WTC11 (cell line): ENCODE data around the gene NADK2. TPM values are rescaled to one million over a fixed set of nuclear protein-coding genes. Genes with fewer than 3 reads are reported as not detected.
A peak's percentile ranks its signal among the peaks of the same experiment; 100 is the strongest.

ENCODE experiments used
- ATAC-seq: fragments of 200-7000 bp; cut with Tn5 transposase; 2 replicates; pipeline ENCODE4 v1.10.0; 2021; ENCODE audit warnings: mild to moderate bottlenecking, moderate library complexity
- CTCF ChIA-PET: fragments of 300-600 bp; sonication (Branson Sonifier 250); formaldehyde crosslinking; loops from one replicate; lab custom pipeline; 2021; ENCODE audit warnings: antibody characterized with exemption; lab: Charles Lee
- POLR2A ChIA-PET: fragments of 350-600 bp; sonication (Branson Sonifier 250); formaldehyde crosslinking; loops from one replicate; lab custom pipeline; 2021; ENCODE audit warnings: antibody characterized with exemption; lab: Charles Lee
- DNase-seq: peaks from one replicate; pipeline ENCODE4 v3.0.0; 2021; ENCODE audit warnings: low spot score
- H3K27ac Mint-ChIP-seq: 2 replicates; pipeline ENCODE4 v1.8.0; 2021; ENCODE audit warnings: mixed read lengths
- H3K27me3 Mint-ChIP-seq: 2 replicates; pipeline ENCODE4 v1.8.0; 2021; ENCODE audit warnings: low read depth, mild to moderate bottlenecking, moderate library complexity, mixed read lengths
- H3K36me3 Mint-ChIP-seq: 2 replicates; pipeline ENCODE4 v1.8.0; 2021; ENCODE audit warnings: mixed read lengths
- H3K4me1 Mint-ChIP-seq: 2 replicates; pipeline ENCODE4 v1.8.0; 2022; ENCODE audit warnings: mixed read lengths
- H3K4me3 Mint-ChIP-seq: 2 replicates; pipeline ENCODE4 v1.8.0; 2021; ENCODE audit warnings: mild to moderate bottlenecking, moderate library complexity, mixed read lengths
- H3K9me3 Mint-ChIP-seq: 2 replicates; pipeline ENCODE4 v1.8.0; 2021; ENCODE audit warnings: mixed read lengths
- ELF4 ChIP-seq: sonication (generic); formaldehyde crosslinking; IDR thresholded peaks from 2 replicates; pipeline ENCODE4 v1.8.1; 2022; ENCODE audit warnings: low read depth, mild to moderate bottlenecking, moderate library complexity, missing genetic modification reagents
- ESRRA ChIP-seq: sonication (generic); formaldehyde crosslinking; IDR thresholded peaks from 2 replicates; pipeline ENCODE4 v1.8.1; 2022; ENCODE audit warnings: mild to moderate bottlenecking, missing genetic modification reagents, borderline replicate concordance
- JAZF1 ChIP-seq: fragments of 250-450 bp; sonication (Bioruptor Pico); IDR thresholded peaks from 2 replicates; pipeline ENCODE4 v1.9.0; 2021; ENCODE audit warnings: moderate library complexity, mild to moderate bottlenecking, inconsistent platforms
- NFE2L1 ChIP-seq: sonication (generic); formaldehyde crosslinking; IDR thresholded peaks from 2 replicates; pipeline ENCODE4 v1.8.1; 2023; ENCODE audit warnings: missing genetic modification reagents
- OVOL2 ChIP-seq: fragments of 250-450 bp; sonication (Bioruptor Pico); IDR thresholded peaks from 2 replicates; pipeline ENCODE4 v1.9.0; 2021; ENCODE audit warnings: mild to moderate bottlenecking, borderline replicate concordance
- RELA ChIP-seq: sonication (generic); formaldehyde crosslinking; IDR thresholded peaks from 2 replicates; pipeline ENCODE4 v1.8.1; 2022; ENCODE audit warnings: missing genetic modification reagents, mild to moderate bottlenecking, borderline replicate concordance
- SMAD3 ChIP-seq: sonication (generic); formaldehyde crosslinking; IDR thresholded peaks from 2 replicates; pipeline ENCODE4 v1.8.0; 2022; ENCODE audit warnings: missing genetic modification reagents, mild to moderate bottlenecking, borderline replicate concordance
- SMAD4 ChIP-seq: sonication (generic); formaldehyde crosslinking; IDR thresholded peaks from 2 replicates; pipeline ENCODE4 v1.8.0; 2022; ENCODE audit warnings: mild to moderate bottlenecking, missing genetic modification reagents
- TP53 ChIP-seq: sonication (generic); formaldehyde crosslinking; IDR thresholded peaks from 2 replicates; pipeline ENCODE4 v1.8.1; 2023; ENCODE audit warnings: mild to moderate bottlenecking, missing genetic modification reagents
- ZNF138 ChIP-seq: sonication (generic); formaldehyde crosslinking; conservative IDR thresholded peaks from 2 replicates; pipeline ENCODE4 v1.8.1; 2022; ENCODE audit warnings: mild to moderate bottlenecking, moderate library complexity, missing genetic modification reagents
- ZNF416 ChIP-seq: fragments of 250-450 bp; sonication (Bioruptor Pico); IDR thresholded peaks from 2 replicates; pipeline ENCODE4 v1.9.0; 2021; ENCODE audit warnings: mild to moderate bottlenecking, inconsistent platforms
- total RNA-seq: library from RNA; stranded (reverse); gene quantifications from 3 replicates; pipeline ENCODE4 v1.2.3, GENCODE V29; 2021
- TF ChIP-seq, protein P1 (sequence below): sonication (generic); formaldehyde crosslinking; IDR thresholded peaks from 2 replicates; pipeline ENCODE4 v1.8.1; 2023; ENCODE audit warnings: mild to moderate bottlenecking, missing genetic modification reagents, moderate library complexity
- TF ChIP-seq, protein P2 (sequence below): sonication (generic); formaldehyde crosslinking; IDR thresholded peaks from 2 replicates; pipeline ENCODE4 v1.8.0; 2023; ENCODE audit warnings: missing genetic modification reagents, mild to moderate bottlenecking, borderline replicate concordance
- TF ChIP-seq, protein P3 (sequence below): sonication (generic); formaldehyde crosslinking; IDR thresholded peaks from 2 replicates; pipeline ENCODE4 v1.8.0; 2023; ENCODE audit warnings: mild to moderate bottlenecking, missing genetic modification reagents
- TF ChIP-seq, protein P4 (sequence below): sonication (generic); formaldehyde crosslinking; IDR thresholded peaks from 2 replicates; pipeline ENCODE4 v1.8.1; 2023; ENCODE audit warnings: mild to moderate bottlenecking, missing genetic modification reagents
- TF ChIP-seq, protein P5 (sequence below): sonication (generic); formaldehyde crosslinking; IDR thresholded peaks from 2 replicates; pipeline ENCODE4 v1.8.1; 2022; ENCODE audit warnings: missing genetic modification reagents, borderline replicate concordance
- TF ChIP-seq, protein P6 (sequence below): sonication (generic); formaldehyde crosslinking; IDR thresholded peaks from 2 replicates; pipeline ENCODE4 v1.8.1; 2023; ENCODE audit warnings: mild to moderate bottlenecking, missing genetic modification reagents
- TF ChIP-seq, protein P7 (sequence below): fragments of 250-450 bp; sonication (Bioruptor Pico); conservative IDR thresholded peaks from 2 replicates; pipeline ENCODE4 v1.9.0; 2021; ENCODE audit warnings: mild to moderate bottlenecking

The NADK2 gene
- total RNA-seq, 1 experiment from 2014 or later, result 11.7 TPM

DNA sequence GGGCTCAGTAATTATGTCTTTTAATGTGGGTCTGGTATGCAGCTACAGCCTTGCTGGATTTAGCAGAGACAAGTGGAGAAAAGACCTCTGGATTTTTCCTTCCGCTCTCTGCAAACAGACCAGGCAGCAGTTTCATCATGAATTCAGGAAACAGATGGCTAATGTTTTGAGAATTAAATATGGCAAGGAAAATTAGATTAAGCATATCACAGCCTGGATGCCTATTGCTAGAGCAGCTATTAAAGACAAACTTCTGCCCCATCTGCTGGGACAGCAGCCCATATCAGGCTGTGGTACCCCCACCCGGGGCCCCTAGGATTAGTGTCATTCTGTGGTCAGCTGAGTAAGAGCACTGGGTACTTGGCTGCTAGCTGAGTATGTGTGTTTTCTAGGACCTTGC, 83.6 kb downstream of the NADK2 start:
- TF ChIP-seq, protein P1, sequence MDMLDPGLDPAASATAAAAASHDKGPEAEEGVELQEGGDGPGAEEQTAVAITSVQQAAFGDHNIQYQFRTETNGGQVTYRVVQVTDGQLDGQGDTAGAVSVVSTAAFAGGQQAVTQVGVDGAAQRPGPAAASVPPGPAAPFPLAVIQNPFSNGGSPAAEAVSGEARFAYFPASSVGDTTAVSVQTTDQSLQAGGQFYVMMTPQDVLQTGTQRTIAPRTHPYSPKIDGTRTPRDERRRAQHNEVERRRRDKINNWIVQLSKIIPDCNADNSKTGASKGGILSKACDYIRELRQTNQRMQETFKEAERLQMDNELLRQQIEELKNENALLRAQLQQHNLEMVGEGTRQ (CRISPR knock-in tag), result no peak
- H3K4me3 Mint-ChIP-seq, result no peak overlapping the region
- H3K27me3 Mint-ChIP-seq, result no peaks in the 10 kb centered on the region
- H3K27ac Mint-ChIP-seq, result no peak overlapping the region
- H3K36me3 Mint-ChIP-seq, result peaks cover 50% of the 10 kb centered on the region
- no peaks in the 10 kb centered on the region for H3K9me3 Mint-ChIP-seq
- no peak for DNase-seq
- no peak for ATAC-seq
- CTCF ChIA-PET, result interaction anchor here (1.0 kb wide), 1 partner anchor 79 kb away, joined by 3 read pairs; no protein-coding TSS in a partner anchor
- POLR2A ChIA-PET, result no interaction called here
- peaks cover 5% of the 10 kb centered on the region for H3K4me1 Mint-ChIP-seq

DNA sequence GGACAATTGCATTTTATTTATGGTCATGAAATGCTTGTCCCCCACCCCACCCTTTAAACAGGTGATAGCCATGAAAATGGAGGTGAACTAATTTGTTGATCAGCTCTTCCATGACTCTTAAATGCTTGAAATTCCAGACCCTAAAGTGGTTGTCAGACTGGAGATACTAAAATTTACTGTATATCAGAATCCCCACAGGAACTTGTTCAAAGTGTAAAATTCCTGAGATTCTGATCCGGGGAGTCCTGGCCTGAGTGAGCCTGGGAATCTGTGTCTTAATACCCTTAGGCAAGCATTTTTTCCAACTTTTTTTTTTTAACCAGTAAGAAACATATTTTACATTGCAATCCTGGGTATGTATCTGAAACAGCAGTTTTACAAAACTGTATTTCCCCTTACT, 85.1 kb downstream of the NADK2 start:
- ChIA-PET CTCF (interaction anchor here (1.4 kb wide), 1 partner anchor 78 kb away, joined by 3 read pairs; no protein-coding TSS in a partner anchor), POLR2A (no interaction called here)
- TF ChIP-seq JAZF1, result no peak
- TF ChIP-seq, protein P2, sequence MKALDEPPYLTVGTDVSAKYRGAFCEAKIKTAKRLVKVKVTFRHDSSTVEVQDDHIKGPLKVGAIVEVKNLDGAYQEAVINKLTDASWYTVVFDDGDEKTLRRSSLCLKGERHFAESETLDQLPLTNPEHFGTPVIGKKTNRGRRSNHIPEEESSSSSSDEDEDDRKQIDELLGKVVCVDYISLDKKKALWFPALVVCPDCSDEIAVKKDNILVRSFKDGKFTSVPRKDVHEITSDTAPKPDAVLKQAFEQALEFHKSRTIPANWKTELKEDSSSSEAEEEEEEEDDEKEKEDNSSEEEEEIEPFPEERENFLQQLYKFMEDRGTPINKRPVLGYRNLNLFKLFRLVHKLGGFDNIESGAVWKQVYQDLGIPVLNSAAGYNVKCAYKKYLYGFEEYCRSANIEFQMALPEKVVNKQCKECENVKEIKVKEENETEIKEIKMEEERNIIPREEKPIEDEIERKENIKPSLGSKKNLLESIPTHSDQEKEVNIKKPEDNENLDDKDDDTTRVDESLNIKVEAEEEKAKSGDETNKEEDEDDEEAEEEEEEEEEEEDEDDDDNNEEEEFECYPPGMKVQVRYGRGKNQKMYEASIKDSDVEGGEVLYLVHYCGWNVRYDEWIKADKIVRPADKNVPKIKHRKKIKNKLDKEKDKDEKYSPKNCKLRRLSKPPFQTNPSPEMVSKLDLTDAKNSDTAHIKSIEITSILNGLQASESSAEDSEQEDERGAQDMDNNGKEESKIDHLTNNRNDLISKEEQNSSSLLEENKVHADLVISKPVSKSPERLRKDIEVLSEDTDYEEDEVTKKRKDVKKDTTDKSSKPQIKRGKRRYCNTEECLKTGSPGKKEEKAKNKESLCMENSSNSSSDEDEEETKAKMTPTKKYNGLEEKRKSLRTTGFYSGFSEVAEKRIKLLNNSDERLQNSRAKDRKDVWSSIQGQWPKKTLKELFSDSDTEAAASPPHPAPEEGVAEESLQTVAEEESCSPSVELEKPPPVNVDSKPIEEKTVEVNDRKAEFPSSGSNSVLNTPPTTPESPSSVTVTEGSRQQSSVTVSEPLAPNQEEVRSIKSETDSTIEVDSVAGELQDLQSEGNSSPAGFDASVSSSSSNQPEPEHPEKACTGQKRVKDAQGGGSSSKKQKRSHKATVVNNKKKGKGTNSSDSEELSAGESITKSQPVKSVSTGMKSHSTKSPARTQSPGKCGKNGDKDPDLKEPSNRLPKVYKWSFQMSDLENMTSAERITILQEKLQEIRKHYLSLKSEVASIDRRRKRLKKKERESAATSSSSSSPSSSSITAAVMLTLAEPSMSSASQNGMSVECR, result no peak
- TF ChIP-seq RELA, result no peak
- no peak for TF ChIP-seq ELF4 (CRISPR knock-in tag)
- TF ChIP-seq, protein P3, sequence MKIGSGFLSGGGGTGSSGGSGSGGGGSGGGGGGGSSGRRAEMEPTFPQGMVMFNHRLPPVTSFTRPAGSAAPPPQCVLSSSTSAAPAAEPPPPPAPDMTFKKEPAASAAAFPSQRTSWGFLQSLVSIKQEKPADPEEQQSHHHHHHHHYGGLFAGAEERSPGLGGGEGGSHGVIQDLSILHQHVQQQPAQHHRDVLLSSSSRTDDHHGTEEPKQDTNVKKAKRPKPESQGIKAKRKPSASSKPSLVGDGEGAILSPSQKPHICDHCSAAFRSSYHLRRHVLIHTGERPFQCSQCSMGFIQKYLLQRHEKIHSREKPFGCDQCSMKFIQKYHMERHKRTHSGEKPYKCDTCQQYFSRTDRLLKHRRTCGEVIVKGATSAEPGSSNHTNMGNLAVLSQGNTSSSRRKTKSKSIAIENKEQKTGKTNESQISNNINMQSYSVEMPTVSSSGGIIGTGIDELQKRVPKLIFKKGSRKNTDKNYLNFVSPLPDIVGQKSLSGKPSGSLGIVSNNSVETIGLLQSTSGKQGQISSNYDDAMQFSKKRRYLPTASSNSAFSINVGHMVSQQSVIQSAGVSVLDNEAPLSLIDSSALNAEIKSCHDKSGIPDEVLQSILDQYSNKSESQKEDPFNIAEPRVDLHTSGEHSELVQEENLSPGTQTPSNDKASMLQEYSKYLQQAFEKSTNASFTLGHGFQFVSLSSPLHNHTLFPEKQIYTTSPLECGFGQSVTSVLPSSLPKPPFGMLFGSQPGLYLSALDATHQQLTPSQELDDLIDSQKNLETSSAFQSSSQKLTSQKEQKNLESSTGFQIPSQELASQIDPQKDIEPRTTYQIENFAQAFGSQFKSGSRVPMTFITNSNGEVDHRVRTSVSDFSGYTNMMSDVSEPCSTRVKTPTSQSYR (CRISPR knock-in tag), result no peak
- TF ChIP-seq, protein P4, sequence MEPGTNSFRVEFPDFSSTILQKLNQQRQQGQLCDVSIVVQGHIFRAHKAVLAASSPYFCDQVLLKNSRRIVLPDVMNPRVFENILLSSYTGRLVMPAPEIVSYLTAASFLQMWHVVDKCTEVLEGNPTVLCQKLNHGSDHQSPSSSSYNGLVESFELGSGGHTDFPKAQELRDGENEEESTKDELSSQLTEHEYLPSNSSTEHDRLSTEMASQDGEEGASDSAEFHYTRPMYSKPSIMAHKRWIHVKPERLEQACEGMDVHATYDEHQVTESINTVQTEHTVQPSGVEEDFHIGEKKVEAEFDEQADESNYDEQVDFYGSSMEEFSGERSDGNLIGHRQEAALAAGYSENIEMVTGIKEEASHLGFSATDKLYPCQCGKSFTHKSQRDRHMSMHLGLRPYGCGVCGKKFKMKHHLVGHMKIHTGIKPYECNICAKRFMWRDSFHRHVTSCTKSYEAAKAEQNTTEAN (CRISPR knock-in tag), result no peak
- TF ChIP-seq SMAD4, result no peak
- TF ChIP-seq, protein P5, sequence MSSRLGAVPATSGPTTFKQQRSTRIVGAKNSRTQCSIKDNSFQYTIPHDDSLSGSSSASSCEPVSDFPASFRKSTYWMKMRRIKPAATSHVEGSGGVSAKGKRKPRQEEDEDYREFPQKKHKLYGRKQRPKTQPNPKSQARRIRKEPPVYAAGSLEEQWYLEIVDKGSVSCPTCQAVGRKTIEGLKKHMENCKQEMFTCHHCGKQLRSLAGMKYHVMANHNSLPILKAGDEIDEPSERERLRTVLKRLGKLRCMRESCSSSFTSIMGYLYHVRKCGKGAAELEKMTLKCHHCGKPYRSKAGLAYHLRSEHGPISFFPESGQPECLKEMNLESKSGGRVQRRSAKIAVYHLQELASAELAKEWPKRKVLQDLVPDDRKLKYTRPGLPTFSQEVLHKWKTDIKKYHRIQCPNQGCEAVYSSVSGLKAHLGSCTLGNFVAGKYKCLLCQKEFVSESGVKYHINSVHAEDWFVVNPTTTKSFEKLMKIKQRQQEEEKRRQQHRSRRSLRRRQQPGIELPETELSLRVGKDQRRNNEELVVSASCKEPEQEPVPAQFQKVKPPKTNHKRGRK, result no peak
- TF ChIP-seq SMAD3, result no peak
- no peak for TF ChIP-seq ZNF416
- TF ChIP-seq, protein P6, sequence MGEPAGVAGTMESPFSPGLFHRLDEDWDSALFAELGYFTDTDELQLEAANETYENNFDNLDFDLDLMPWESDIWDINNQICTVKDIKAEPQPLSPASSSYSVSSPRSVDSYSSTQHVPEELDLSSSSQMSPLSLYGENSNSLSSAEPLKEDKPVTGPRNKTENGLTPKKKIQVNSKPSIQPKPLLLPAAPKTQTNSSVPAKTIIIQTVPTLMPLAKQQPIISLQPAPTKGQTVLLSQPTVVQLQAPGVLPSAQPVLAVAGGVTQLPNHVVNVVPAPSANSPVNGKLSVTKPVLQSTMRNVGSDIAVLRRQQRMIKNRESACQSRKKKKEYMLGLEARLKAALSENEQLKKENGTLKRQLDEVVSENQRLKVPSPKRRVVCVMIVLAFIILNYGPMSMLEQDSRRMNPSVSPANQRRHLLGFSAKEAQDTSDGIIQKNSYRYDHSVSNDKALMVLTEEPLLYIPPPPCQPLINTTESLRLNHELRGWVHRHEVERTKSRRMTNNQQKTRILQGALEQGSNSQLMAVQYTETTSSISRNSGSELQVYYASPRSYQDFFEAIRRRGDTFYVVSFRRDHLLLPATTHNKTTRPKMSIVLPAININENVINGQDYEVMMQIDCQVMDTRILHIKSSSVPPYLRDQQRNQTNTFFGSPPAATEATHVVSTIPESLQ (CRISPR knock-in tag), result no peak
- TF ChIP-seq ZNF138 (CRISPR knock-in tag), result no peak
- no peak for TF ChIP-seq TP53 (CRISPR knock-in tag)
- TF ChIP-seq ESRRA, result no peak
- no peak for TF ChIP-seq OVOL2 (CRISPR knock-in tag)
- no peak for TF ChIP-seq NFE2L1
- TF ChIP-seq, protein P7, sequence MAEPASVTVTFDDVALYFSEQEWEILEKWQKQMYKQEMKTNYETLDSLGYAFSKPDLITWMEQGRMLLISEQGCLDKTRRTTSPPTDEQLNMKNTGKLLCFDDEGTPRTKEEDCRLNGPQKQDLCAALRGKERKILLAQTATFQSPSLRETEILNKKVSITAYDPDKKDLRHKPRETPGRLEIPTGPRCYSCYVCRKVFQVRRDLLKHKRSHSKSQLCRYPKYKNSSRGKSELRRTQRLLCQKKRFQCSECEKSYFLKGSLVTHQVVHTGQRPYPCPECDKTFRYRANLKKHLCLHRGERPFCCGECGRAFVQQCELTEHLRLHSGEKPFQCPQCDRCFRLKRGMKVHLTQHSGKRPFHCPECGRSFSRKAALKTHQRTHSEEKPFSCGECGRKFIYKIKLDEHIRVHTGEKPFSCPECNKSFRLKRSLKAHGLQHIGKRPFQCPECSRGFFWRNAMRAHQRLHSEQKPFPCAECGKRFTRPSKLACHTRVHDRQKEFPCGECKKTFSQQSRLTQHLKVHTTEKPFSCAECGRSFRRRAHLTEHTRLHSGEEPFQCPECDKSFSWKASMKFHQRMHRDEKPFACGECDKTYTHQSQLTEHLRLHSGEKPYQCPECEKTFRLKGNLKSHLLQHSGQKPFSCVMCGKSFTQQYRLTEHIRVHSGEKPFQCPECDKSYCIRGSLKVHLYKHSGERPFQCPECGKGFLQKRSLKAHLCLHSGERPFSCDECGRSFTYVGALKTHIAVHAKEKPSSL (CRISPR knock-in tag), result no peak
- ATAC-seq (no peak), DNase-seq (no peak)
- Mint-ChIP-seq H3K27ac (0 out of 2 replicates have a peak overlapping the region, but pooled peaks have one; percentile 15), H3K36me3 (peaks cover 36% of the 10 kb centered on the region), H3K9me3 (no peaks in the 10 kb centered on the region), H3K4me3 (no peak overlapping the region), H3K27me3 (no peaks in the 10 kb centered on the region), H3K4me1 (peaks cover 5% of the 10 kb centered on the region)
